Endothelial cell of umbilical vein (primary cell): ENCODE results near the gene RUNX2. TPM values are rescaled to one million over a fixed set of nuclear protein-coding genes. Genes with fewer than 3 reads are reported as not detected.

Source experiments
- BruUV-seq: library from RNA; stranded (reverse); fragments of 400-500 nt; replicated peaks from 2 replicates; lab custom pipeline; 2021; lab: Mats Ljungman, UMichigan
- CTCF ChIA-PET: fragments of 300-600, 350-600 bp; sonication (Branson Sonifier 250); formaldehyde crosslinking; loops from one replicate; lab custom pipeline; 2021; ENCODE audit warnings: antibody characterized with exemption, inconsistent platforms; lab: Charles Lee
- POLR2A ChIA-PET: fragments of 300-600, 350-600 bp; sonication (Branson Sonifier 250); formaldehyde crosslinking; loops from one replicate; lab custom pipeline; 2021; ENCODE audit warnings: antibody characterized with exemption, inconsistent platforms; lab: Charles Lee
- DNase-seq: peaks from one replicate; pipeline ENCODE4 v3.0.0-alpha.2; 2011; ENCODE audit warnings: low read depth, low spot score
- FAIRE-seq: peaks from 2 replicates; lab custom pipeline; 2011; peaks lifted over from hg19 to GRCh38; lab: Jason Lieb, UNC
- H2AFZ ChIP-seq: 2 replicates; pipeline ENCODE4 v1.6.0; 2012; ENCODE audit warnings: low read depth, low read length, control low read depth, inconsistent platforms
- H3K27ac ChIP-seq: 2 replicates; pipeline ENCODE4 v1.5.1; 2011; ENCODE audit warnings: low read depth, mild to moderate bottlenecking, control low read depth, low read length, moderate library complexity; ENCODE audit not compliant: insufficient read depth
- H3K27me3 ChIP-seq, 2 experiments: 2 replicates each; pipeline versions ENCODE4 v1.6.0 to v1.6.1; 2011; ENCODE audit warnings: low read length in 2 of 2, mixed read lengths in 1 of 2; ENCODE audit not compliant: control insufficient read depth in 2 of 2, insufficient read depth in 2 of 2
- H3K36me3 ChIP-seq, 2 experiments: 2 replicates in 1 of 2; 3 replicates in 1 of 2; pipeline ENCODE4 v1.5.1; 2011; ENCODE audit warnings: low read length in 2 of 2, mild to moderate bottlenecking in 1 of 2, moderate library complexity in 1 of 2; ENCODE audit not compliant: control insufficient read depth in 2 of 2, insufficient read depth in 2 of 2; ENCODE audit errors: extremely low read depth in 1 of 2
- H3K4me1 ChIP-seq: 3 replicates; pipeline ENCODE4 v1.5.1; 2011; ENCODE audit warnings: mild to moderate bottlenecking, low read length; ENCODE audit not compliant: control insufficient read depth, insufficient read depth; ENCODE audit errors: extremely low read depth
- H3K4me2 ChIP-seq: 2 replicates; pipeline ENCODE4 v1.6.1; 2011; ENCODE audit warnings: low read length, control low read depth, mixed read lengths; ENCODE audit not compliant: insufficient read depth
- H3K4me3 ChIP-seq, 3 experiments: fragments of 200-600 bp in 1 of 3; sonication (generic), shearing (Covaris generic) in 1 of 3; replicated peaks in 1 of 3; 2 replicates each; pipeline ENCODE4 v1.5.1; 2011 to 2016; ENCODE audit warnings: control low read depth in 3 of 3, low read length in 3 of 3, mild to moderate bottlenecking in 2 of 3, inconsistent platforms in 1 of 3, low read depth in 1 of 3, moderate library complexity in 1 of 3; ENCODE audit not compliant: insufficient read depth in 1 of 3
- H3K79me2 ChIP-seq: 2 replicates; pipeline ENCODE4 v1.6.0; 2012; ENCODE audit warnings: low read length, inconsistent platforms; ENCODE audit not compliant: control insufficient read depth, insufficient read depth
- H3K9ac ChIP-seq: replicated peaks from 2 replicates; pipeline ENCODE3; 2011; ENCODE audit warnings: low read length, control low read depth; ENCODE audit not compliant: insufficient read depth; ENCODE audit errors: extremely low read depth
- H3K9me1 ChIP-seq: replicated peaks from 3 replicates; pipeline ENCODE4 v1.6.0; 2011; ENCODE audit warnings: mild to moderate bottlenecking, low read length; ENCODE audit not compliant: control insufficient read depth, insufficient read depth; ENCODE audit errors: extremely low read depth
- H3K9me3 ChIP-seq: replicated peaks from 2 replicates; pipeline ENCODE4 v1.5.1; 2012; ENCODE audit warnings: low read length, inconsistent platforms; ENCODE audit not compliant: control insufficient read depth, insufficient read depth
- H4K20me1 ChIP-seq: replicated peaks from 2 replicates; pipeline ENCODE3; 2011; ENCODE audit warnings: mild to moderate bottlenecking, low read length; ENCODE audit not compliant: control insufficient read depth, insufficient read depth; ENCODE audit errors: extremely low read depth
- CTCF ChIP-seq, 2 donors: IDR thresholded peaks; 1 replicate in 1 of 2; 2 replicates in 1 of 2; pipeline ENCODE4 v1.5.1; 2011; ENCODE audit warnings: low read length in 2 of 2, mild to moderate bottlenecking in 2 of 2, moderate library complexity in 2 of 2, control low read depth in 1 of 2, inconsistent platforms in 1 of 2, low read depth in 1 of 2; ENCODE audit not compliant: insufficient read depth in 1 of 2; ENCODE audit errors: extremely low read depth in 1 of 2
- EZH2 ChIP-seq: IDR thresholded peaks from 2 replicates; pipeline ENCODE4 v1.6.1; 2012; ENCODE audit warnings: borderline replicate concordance, low read depth, mild to moderate bottlenecking, moderate library complexity, low read length, inconsistent platforms; ENCODE audit not compliant: severe bottlenecking
- FOS ChIP-seq: IDR thresholded peaks from 2 replicates; pipeline ENCODE4 v1.6.1; 2011; ENCODE audit warnings: mild to moderate bottlenecking, low read length, moderate library complexity, borderline replicate concordance; ENCODE audit not compliant: insufficient read depth
- GATA2 ChIP-seq: IDR thresholded peaks from 2 replicates; pipeline ENCODE4 v1.7.0; 2011; ENCODE audit warnings: low read depth, mild to moderate bottlenecking, moderate library complexity, mixed read lengths, low read length; ENCODE audit not compliant: insufficient read length, insufficient read depth
- JUN ChIP-seq: IDR thresholded peaks from 2 replicates; pipeline ENCODE4 v1.6.1; 2011; ENCODE audit warnings: borderline replicate concordance, low read depth; ENCODE audit not compliant: insufficient read length, insufficient read depth
- MAX ChIP-seq: IDR thresholded peaks from 2 replicates; pipeline ENCODE4 v1.6.1; 2011; ENCODE audit not compliant: insufficient read depth, insufficient read length
- MYC ChIP-seq: IDR thresholded peaks from one replicate; pipeline ENCODE4 v1.6.1; 2011; ENCODE audit warnings: mild to moderate bottlenecking, low read depth, low read length
- POLR2A ChIP-seq: IDR thresholded peaks from 2 replicates; pipeline ENCODE4 v1.6.1; 2012; ENCODE audit warnings: low read depth, mild to moderate bottlenecking, control low read depth, low read length
- POLR2AphosphoS5 ChIP-seq: IDR thresholded peaks from 2 replicates; pipeline ENCODE4 v1.6.1; 2012; ENCODE audit warnings: low read depth, mild to moderate bottlenecking, control low read depth, low read length, moderate library complexity; ENCODE audit not compliant: insufficient read depth
- dilution Hi-C: fragments of 300-500 bp; cut with MboI; formaldehyde crosslinking; loops from one replicate; pipeline ENCODE4 v1.15.0; 2019; ENCODE audit warnings: low sequenced_read_pairs; ENCODE audit not compliant: extremely low pct_ligation_motif_present
- intact Hi-C: fragments of 100-400 bp; cut with micrococcal nuclease; formaldehyde crosslinking; loops from one replicate; pipeline ENCODE4 v1.10.0; 2022
- polyA plus RNA-seq, 4 experiments: library from polyadenylated mRNA; depleted of rRNA in 3 of 4; stranded (reverse) in 3 of 4; unstranded in 1 of 4; fragments of >200 nt; gene quantifications; 2 replicates each; pipeline versions ENCODE4 v1.2.1 to v1.2.3, GENCODE V29; 2011 to 2012; ENCODE audit warnings: missing spikeins in 1 of 4
- total RNA-seq: library from RNA; stranded (reverse); gene quantifications from 2 replicates; pipeline ENCODE4 v1.2.3, GENCODE V29; 2021

RUNX2 gene
- total and polyA plus RNA-seq, 2 donors (not counting 3 experiments of a cell fraction or from before 2014, with no cell fraction given) = 0.06 TPM; not detected in 1

GRCh38 chr6:45455408-45455807, 127.3 kb downstream of the RUNX2 start:
- peaks cover 4 to 7% of the 10 kb centered on the region in 2 experiments for H3K27me3 ChIP-seq
- TF ChIP-seq MYC (no peak), EZH2 (no peak), POLR2A (no peak), MAX (no peak), JUN (no peak), CTCF (IDR thresholded peaks at IDR 0.05; ENCODE audit: extremely low read depth in 1 of 2, insufficient read depth in 1 of 2, low read depth in 1 of 2, low read length in 2 of 2) (no peak)
- no peaks in the 10 kb centered on the region for H3K36me3 ChIP-seq
- H2AFZ ChIP-seq = no peak overlapping the region
- no peak for DNase-seq
- H3K4me3 ChIP-seq = no peak overlapping the region
- H3K9me3 ChIP-seq = no peaks in the 10 kb centered on the region
- no peak overlapping the region for H3K9ac ChIP-seq
- no peak overlapping the region for H3K27ac ChIP-seq
- H3K4me2 ChIP-seq = no peak overlapping the region
- no peaks in the 10 kb centered on the region for H3K79me2 ChIP-seq
- no peaks in the 10 kb centered on the region for H3K9me1 ChIP-seq
- H4K20me1 ChIP-seq = no peaks in the 10 kb centered on the region
- BruUV-seq = no TSS peak
- H3K4me1 ChIP-seq = peaks cover 10% of the 10 kb centered on the region
- no peak for FAIRE-seq
- intact Hi-C loops (no loop called here), dilution Hi-C loops (no loop called here)
- ChIA-PET POLR2A (no interaction called here), CTCF (interaction anchor here (1.6 kb wide), 1 partner anchor 9 kb away, joined by 7 read pairs; no protein-coding TSS in a partner anchor)

GRCh38 chr6:45457141-45457540, 129.0 kb downstream of the RUNX2 start:
- TF ChIP-seq CTCF (IDR thresholded peaks at IDR 0.05; ENCODE audit: extremely low read depth in 1 of 2, insufficient read depth in 1 of 2, low read depth in 1 of 2, low read length in 2 of 2) (no peak), POLR2AphosphoS5 (no peak), EZH2 (no peak), MAX (no peak), JUN (no peak), MYC (no peak), POLR2A (no peak), FOS (no peak), GATA2 (no peak)
- Histone ChIP-seq H3K4me3 (no peak overlapping the region), H2AFZ (no peak overlapping the region), H3K9me3 (no peaks in the 10 kb centered on the region), H3K27ac (no peak overlapping the region), H3K79me2 (no peaks in the 10 kb centered on the region), H3K4me1 (peaks cover 10% of the 10 kb centered on the region), H3K9ac (no peak overlapping the region), H3K36me3 (no peaks in the 10 kb centered on the region), H3K9me1 (no peaks in the 10 kb centered on the region), H4K20me1 (no peaks in the 10 kb centered on the region), H3K4me2 (no peak overlapping the region), H3K27me3 (peaks cover 9 to 11% of the 10 kb centered on the region in 2 experiments)
- ChIA-PET POLR2A (no interaction called here), CTCF (no interaction called here)
- no TSS peak for BruUV-seq
- DNase-seq (no peak), FAIRE-seq (no peak)
- intact Hi-C loops (no loop called here), dilution Hi-C loops (no loop called here)
